Epidermal melanocyte (primary cell): Measurements from ENCODE around the gene ZNF529.

Experiments used
- DNase-seq: peaks from one replicate; pipeline ENCODE4 v3.0.0; 2011; ENCODE audit warnings: low spot score; ENCODE audit not compliant: insufficient read length

The ZNF529 gene

GRCh38 chr19:36514012-36514612, 59.0 kb downstream of the ZNF529 start:
- DNase-seq = no peak

GRCh38 chr19:36508325-36508724, 64.8 kb downstream of the ZNF529 start:
- no peak for DNase-seq

GRCh38 chr19:36501973-36502372, 71.1 kb downstream of the ZNF529 start:
- no peak for DNase-seq

DNA sequence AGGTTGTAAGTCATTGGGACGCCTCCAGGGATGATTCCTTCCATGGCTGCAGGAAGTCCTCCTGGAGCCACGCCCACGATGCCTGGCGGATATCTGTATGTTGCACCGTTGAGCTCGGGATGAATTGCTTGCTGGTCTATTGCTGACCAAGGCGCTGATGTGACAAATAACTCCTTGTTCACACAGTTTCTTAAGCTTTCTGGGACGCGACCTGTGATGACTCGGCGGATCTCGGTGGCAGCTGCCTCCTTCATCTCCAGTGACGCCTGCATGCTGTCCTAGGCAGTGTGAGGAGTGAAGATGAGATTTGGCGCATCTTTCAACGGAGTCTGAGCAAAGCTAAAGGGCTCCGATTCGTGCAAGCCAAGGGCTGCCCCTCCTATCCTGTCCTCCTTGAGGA, 76.1 kb downstream of the ZNF529 start:
- DNase-seq = no peak
